K562 (cell line): ENCODE results near the gene SDR39U1. TPM values are rescaled to one million over a fixed set of nuclear protein-coding genes. Genes with fewer than 3 reads are reported as not detected.

ENCODE experiments used
- CBX2 ChIP-seq: fragments of 200-600 bp; sonication (generic); IDR thresholded peaks from one replicate; pipeline ENCODE4 v1.6.1; 2012; ENCODE audit warnings: mild to moderate bottlenecking, low read length, inconsistent platforms; ENCODE audit not compliant: insufficient read depth, poor library complexity, severe bottlenecking
- DACH1 ChIP-seq: fragments of 450-650 bp; IDR thresholded peaks from 2 replicates; pipeline ENCODE4 v1.6.1; 2018; ENCODE audit not compliant: partially characterized antibody
- FOXP1 ChIP-seq: sonication (generic); formaldehyde crosslinking; IDR thresholded peaks from 2 replicates; pipeline ENCODE4 v1.8.0; 2022; ENCODE audit warnings: mild to moderate bottlenecking, missing genetic modification reagents
- GATAD2B ChIP-seq: fragments of 450-650 bp; IDR thresholded peaks from 2 replicates; pipeline ENCODE4 v1.6.1; 2017; ENCODE audit warnings: mild to moderate bottlenecking, borderline replicate concordance
- MTA2 ChIP-seq: fragments of 450-650 bp; IDR thresholded peaks from 2 replicates; pipeline ENCODE4 v1.6.1; 2016; ENCODE audit warnings: low read depth
- NKRF ChIP-seq: fragments of 450-650 bp; IDR thresholded peaks from 2 replicates; pipeline ENCODE4 v1.6.1; 2016; ENCODE audit warnings: borderline replicate concordance
- RFX5 ChIP-seq: IDR thresholded peaks from 2 replicates; pipeline ENCODE4 v1.6.1; 2011; ENCODE audit warnings: low read depth, mild to moderate bottlenecking, improper control_type of control experiment, low read length
- SMAD1 ChIP-seq: fragments of 150-350 bp; IDR thresholded peaks from 2 replicates; pipeline ENCODE4 v1.6.1; 2014; ENCODE audit warnings: low read length, low read depth; ENCODE audit not compliant: partially characterized antibody
- SMARCA5 ChIP-seq: fragments of 450-650 bp; IDR thresholded peaks from 2 replicates; pipeline ENCODE4 v1.6.1; 2016
- STAT5A ChIP-seq: IDR thresholded peaks from 2 replicates; pipeline ENCODE4 v1.6.1; 2012; ENCODE audit warnings: low read length, inconsistent platforms, borderline replicate concordance
- TFAM ChIP-seq: fragments of 250-450 bp; sonication (Bioruptor Pico); conservative IDR thresholded peaks from 2 replicates; pipeline ENCODE4 v1.5.0; 2021; ENCODE audit warnings: mild to moderate bottlenecking, moderate library complexity
- ZNF24 ChIP-seq: fragments of 450-650 bp; IDR thresholded peaks from 2 replicates; pipeline ENCODE4 v1.6.1; 2016
- ZNF512 ChIP-seq: IDR thresholded peaks from 2 replicates; pipeline ENCODE4 v1.6.1; 2016; ENCODE audit warnings: missing genetic modification characterization, missing compliant biosample characterization
- ZNF609 ChIP-seq: sonication (generic); formaldehyde crosslinking; IDR thresholded peaks from 2 replicates; pipeline ENCODE4 v1.8.1; 2023; ENCODE audit warnings: missing genetic modification reagents, mild to moderate bottlenecking, borderline replicate concordance
- polyA plus RNA-seq, 8 experiments: library from polyadenylated mRNA; depleted of rRNA in 4 of 8; stranded (reverse) in 5 of 8; unstranded in 3 of 8; fragments of >200 nt; fragmentation: Nextera tagmentation in 2 of 8; fragmentation: Illumina TruSeq in 1 of 8; extraction: Ambion mirVana in 2 of 8; extraction: Trizol in 1 of 8; gene quantifications; 2 replicates each; pipeline versions ENCODE4 v1.2.1 to v1.2.3, GENCODE V29; 2011 to 2014; ENCODE audit warnings: inconsistent platforms in 1 of 8, missing spikeins in 1 of 8
- total RNA-seq, 7 experiments: library from RNA; depleted of rRNA in 6 of 7; stranded (reverse); fragments of >200 nt in 6 of 7; fragmentation: Illumina TruSeq in 2 of 7; extraction: Trizol in 2 of 7; gene quantifications; 2 replicates each; pipeline versions ENCODE4 v1.2.1 to v1.2.3, GENCODE V29; 2011 to 2021; ENCODE audit warnings: low replicate concordance in 1 of 7
- TF ChIP-seq, protein P1 (sequence below): sonication (generic); formaldehyde crosslinking; IDR thresholded peaks from 2 replicates; pipeline ENCODE4 v1.8.0; 2022; ENCODE audit warnings: mild to moderate bottlenecking, missing genetic modification reagents, borderline replicate concordance
- TF ChIP-seq, protein P2 (sequence below): IDR thresholded peaks from 3 replicates; pipeline ENCODE4 v1.6.1; 2011; ENCODE audit warnings: borderline replicate concordance, mild to moderate bottlenecking; ENCODE audit not compliant: insufficient read length, insufficient read depth

SDR39U1 gene
- total and polyA plus RNA-seq, 9 of the 15 experiments (the other 6 are each of a cell fraction or from before 2014, with no cell fraction given), result 10.4 to 56.1 (median 19.8) TPM

- no peak for TF ChIP-seq ZNF609 (CRISPR knock-in tag)
- TF ChIP-seq, protein P1, sequence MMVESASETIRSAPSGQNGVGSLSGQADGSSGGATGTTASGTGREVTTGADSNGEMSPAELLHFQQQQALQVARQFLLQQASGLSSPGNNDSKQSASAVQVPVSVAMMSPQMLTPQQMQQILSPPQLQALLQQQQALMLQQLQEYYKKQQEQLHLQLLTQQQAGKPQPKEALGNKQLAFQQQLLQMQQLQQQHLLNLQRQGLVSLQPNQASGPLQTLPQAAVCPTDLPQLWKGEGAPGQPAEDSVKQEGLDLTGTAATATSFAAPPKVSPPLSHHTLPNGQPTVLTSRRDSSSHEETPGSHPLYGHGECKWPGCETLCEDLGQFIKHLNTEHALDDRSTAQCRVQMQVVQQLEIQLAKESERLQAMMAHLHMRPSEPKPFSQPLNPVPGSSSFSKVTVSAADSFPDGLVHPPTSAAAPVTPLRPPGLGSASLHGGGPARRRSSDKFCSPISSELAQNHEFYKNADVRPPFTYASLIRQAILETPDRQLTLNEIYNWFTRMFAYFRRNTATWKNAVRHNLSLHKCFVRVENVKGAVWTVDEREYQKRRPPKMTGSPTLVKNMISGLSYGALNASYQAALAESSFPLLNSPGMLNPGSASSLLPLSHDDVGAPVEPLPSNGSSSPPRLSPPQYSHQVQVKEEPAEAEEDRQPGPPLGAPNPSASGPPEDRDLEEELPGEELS (CRISPR knock-in tag), result no peak
- TF ChIP-seq NKRF, result no peak
- no peak for TF ChIP-seq ZNF512 (tag)
- TF ChIP-seq FOXP1 (CRISPR knock-in tag), result no peak
- no peak for TF ChIP-seq CBX2
- no peak for TF ChIP-seq RFX5
- no peak for TF ChIP-seq SMARCA5
- peak; percentile 88; the same call in 1 of the 2 replicates for TF ChIP-seq GATAD2B
- peak; percentile 31 for TF ChIP-seq SMAD1
- no peak for TF ChIP-seq DACH1
- no peak for TF ChIP-seq MTA2
- no peak for TF ChIP-seq STAT5A
- no peak for TF ChIP-seq TFAM (CRISPR knock-in tag)
- TF ChIP-seq, protein P2, sequence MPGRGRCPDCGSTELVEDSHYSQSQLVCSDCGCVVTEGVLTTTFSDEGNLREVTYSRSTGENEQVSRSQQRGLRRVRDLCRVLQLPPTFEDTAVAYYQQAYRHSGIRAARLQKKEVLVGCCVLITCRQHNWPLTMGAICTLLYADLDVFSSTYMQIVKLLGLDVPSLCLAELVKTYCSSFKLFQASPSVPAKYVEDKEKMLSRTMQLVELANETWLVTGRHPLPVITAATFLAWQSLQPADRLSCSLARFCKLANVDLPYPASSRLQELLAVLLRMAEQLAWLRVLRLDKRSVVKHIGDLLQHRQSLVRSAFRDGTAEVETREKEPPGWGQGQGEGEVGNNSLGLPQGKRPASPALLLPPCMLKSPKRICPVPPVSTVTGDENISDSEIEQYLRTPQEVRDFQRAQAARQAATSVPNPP, result no peak
- TF ChIP-seq ZNF24, result no peak
These were observed 13.0 kb downstream of the SDR39U1 start, which contains the start of the genes CBLN3 and KHNYN (continued) for GRCh38 chr14:24429395-24430142.
